K562 (cell line): Measurements from ENCODE around the gene FFAR1. TPM values are rescaled to one million over a fixed set of nuclear protein-coding genes. Genes with fewer than 3 reads are reported as not detected.
A peak's percentile ranks its signal among the peaks of the same experiment; 100 is the strongest.

Experiments used
- ATAC-seq: fragments of 200-7000 bp; cut with Tn5 transposase; 3 replicates; pipeline ENCODE4 v1.9.1; 2020; ENCODE audit warnings: moderate library complexity
- BruUV-seq: library from RNA; stranded (reverse); fragments of 400-500 nt; replicated peaks from 2 replicates; lab custom pipeline; 2021; lab: Mats Ljungman, UMichigan
- CTCF ChIA-PET: fragments of 300-600 bp; formaldehyde crosslinking; extraction: SDS; loops from one replicate; lab custom pipeline; 2021; ENCODE audit warnings: low intra/inter-chr PET ratio; lab: Yijun Ruan, JAX
- POLR2A ChIA-PET: fragments of 300-600, 350-650 bp; sonication (Branson Sonifier 250); formaldehyde crosslinking; extraction: SDS; loops from one replicate; lab custom pipeline; 2021; ENCODE audit warnings: antibody characterized with exemption, inconsistent platforms; lab: Yijun Ruan, JAX
- DNase-seq, 4 experiments: peaks; one replicate each; pipeline versions ENCODE4 v3.0.0 to v3.0.0-alpha.2; 2011 to 2018; ENCODE audit warnings: low spot score in 3 of 4, mixed read lengths in 3 of 4; ENCODE audit errors: extremely low read depth in 1 of 4
- FAIRE-seq: peaks from 2 replicates; lab custom pipeline; 2011; peaks lifted over from hg19 to GRCh38; lab: Jason Lieb, UNC
- H2AFZ ChIP-seq: 2 replicates; pipeline ENCODE4 v1.6.0; 2011; ENCODE audit warnings: low read depth, low read length, control low read depth, inconsistent platforms
- H3K27ac ChIP-seq: fragments of 200-600 bp; 3 replicates; pipeline ENCODE4 v1.8.0; 2011; ENCODE audit warnings: low read depth, mild to moderate bottlenecking, control low read depth, inconsistent platforms, low read length, moderate library complexity, mixed read lengths; ENCODE audit errors: extremely low read depth
- H3K27me3 ChIP-seq, 2 experiments: fragments of 300-600 bp in 1 of 2; 2 replicates in 1 of 2; 3 replicates in 1 of 2; pipeline versions ENCODE4 v1.6.0 to v1.8.0; 2011; ENCODE audit warnings: inconsistent platforms in 2 of 2, low read length in 2 of 2, mild to moderate bottlenecking in 1 of 2, mixed read lengths in 1 of 2, moderate library complexity in 1 of 2; ENCODE audit not compliant: control insufficient read depth in 2 of 2, insufficient read depth in 2 of 2
- H3K36me3 ChIP-seq: fragments of 300-600 bp; 3 replicates; pipeline ENCODE4 v1.8.0; 2011; ENCODE audit warnings: mild to moderate bottlenecking, low read length, inconsistent platforms; ENCODE audit not compliant: control insufficient read depth, insufficient read depth
- H3K4me1 ChIP-seq, 2 experiments: fragments of 200-600 bp in 1 of 2; replicated peaks in 1 of 2; 2 replicates in 1 of 2; 3 replicates in 1 of 2; pipeline versions ENCODE4 v1.5.1 to v1.8.0; 2011; ENCODE audit warnings: inconsistent platforms in 2 of 2, low read length in 2 of 2, mild to moderate bottlenecking in 1 of 2, mixed read lengths in 1 of 2, moderate library complexity in 1 of 2; ENCODE audit not compliant: control insufficient read depth in 2 of 2, insufficient read depth in 2 of 2
- H3K4me2 ChIP-seq: 2 replicates; pipeline ENCODE4 v1.6.1; 2011; ENCODE audit warnings: low read length, control low read depth, inconsistent platforms, mixed read lengths; ENCODE audit not compliant: insufficient read depth
- H3K4me3 ChIP-seq: fragments of 200-600 bp; sonication (generic), shearing (Covaris generic); 2 replicates; pipeline ENCODE4 v1.5.1; 2016; ENCODE audit warnings: control low read depth, inconsistent platforms
- H3K79me2 ChIP-seq: fragments of 200-600 bp; 3 replicates; pipeline ENCODE4 v1.8.0; 2011; ENCODE audit warnings: low read length, inconsistent platforms; ENCODE audit not compliant: control insufficient read depth, insufficient read depth
- H3K9ac ChIP-seq, 2 experiments: 2 replicates each; pipeline versions ENCODE4 v1.6.0 to v1.6.1; 2011; ENCODE audit warnings: low read depth in 2 of 2, low read length in 2 of 2, control low read depth in 1 of 2, inconsistent platforms in 1 of 2, mild to moderate bottlenecking in 1 of 2, mixed read lengths in 1 of 2; ENCODE audit not compliant: insufficient read depth in 1 of 2
- H3K9me1 ChIP-seq: one replicate; pipeline ENCODE4 v1.6.0; 2011; ENCODE audit warnings: inconsistent platforms, mild to moderate bottlenecking, low read length, moderate library complexity; ENCODE audit not compliant: control insufficient read depth, insufficient read depth
- H3K9me3 ChIP-seq: replicated peaks from 2 replicates; pipeline ENCODE4 v1.5.1; 2011; ENCODE audit warnings: low read depth, low read length, inconsistent platforms; ENCODE audit not compliant: control insufficient read depth, insufficient read depth
- H4K20me1 ChIP-seq: replicated peaks from 2 replicates; pipeline ENCODE4 v1.6.1; 2011; ENCODE audit warnings: low read length, inconsistent platforms, mixed read lengths; ENCODE audit not compliant: control insufficient read depth, insufficient read depth
- CREBBP ChIP-seq: IDR thresholded peaks from one replicate; pipeline ENCODE4 v1.6.1; 2012; ENCODE audit warnings: low read depth, mild to moderate bottlenecking, control low read depth, inconsistent platforms, low read length
- E2F6 ChIP-seq, 2 experiments: IDR thresholded peaks; 2 replicates each; pipeline ENCODE4 v1.6.1; 2011; ENCODE audit warnings: borderline replicate concordance in 1 of 2, control low read depth in 1 of 2, low read depth in 1 of 2, low read length in 1 of 2, mild to moderate bottlenecking in 1 of 2, mixed read lengths in 1 of 2, moderate library complexity in 1 of 2; ENCODE audit not compliant: insufficient read depth in 1 of 2, insufficient read length in 1 of 2, poor library complexity in 1 of 2, severe bottlenecking in 1 of 2; ENCODE audit errors: extremely low read depth in 1 of 2
- ESRRB ChIP-seq: fragments of 250-450 bp; sonication (Bioruptor Pico); IDR thresholded peaks from 2 replicates; pipeline ENCODE4 v1.5.0; 2020; ENCODE audit warnings: mild to moderate bottlenecking, moderate library complexity, borderline replicate concordance
- GATAD2B ChIP-seq: fragments of 450-650 bp; IDR thresholded peaks from 2 replicates; pipeline ENCODE4 v1.6.1; 2017; ENCODE audit warnings: mild to moderate bottlenecking, borderline replicate concordance
- KAT2B ChIP-seq: IDR thresholded peaks from one replicate; pipeline ENCODE4 v1.6.1; 2012; ENCODE audit warnings: low read depth, mild to moderate bottlenecking, control low read depth, inconsistent platforms, low read length, moderate library complexity
- MAZ ChIP-seq, 2 experiments: fragments of 450-650 bp in 1 of 2; sonication (generic) in 1 of 2; formaldehyde crosslinking; IDR thresholded peaks in 1 of 2; conservative IDR thresholded peaks in 1 of 2; 2 replicates each; pipeline versions ENCODE4 v1.4.0 to v1.5.0; 2020; ENCODE audit warnings: mild to moderate bottlenecking in 1 of 2, missing genetic modification reagents in 1 of 2
- MBD1 ChIP-seq: fragments of 250-450 bp; sonication (Bioruptor Pico); IDR thresholded peaks from 2 replicates; pipeline ENCODE4 v1.8.0; 2022; ENCODE audit warnings: inconsistent platforms
- NCOA4 ChIP-seq: fragments of 450-650 bp; IDR thresholded peaks from 2 replicates; pipeline ENCODE4 v1.6.1; 2018; ENCODE audit warnings: mild to moderate bottlenecking; ENCODE audit not compliant: partially characterized antibody
- NR4A1 ChIP-seq, 2 experiments: fragments of 250-450 bp in 1 of 2; fragments of 450-650 bp in 1 of 2; sonication (Bioruptor Pico) in 1 of 2; IDR thresholded peaks; 2 replicates each; pipeline versions ENCODE4 v1.4.0 to v1.6.1; 2016 to 2020; ENCODE audit warnings: mild to moderate bottlenecking in 2 of 2, missing compliant biosample characterization in 1 of 2, missing genetic modification characterization in 1 of 2, moderate library complexity in 1 of 2
- POLR2H ChIP-seq: IDR thresholded peaks from 2 replicates; pipeline ENCODE4 v1.6.1; 2016; ENCODE audit warnings: missing genetic modification characterization, low read depth, mild to moderate bottlenecking, control low read depth, missing compliant biosample characterization, moderate library complexity
- SMAD4 ChIP-seq: fragments of 250-450 bp; sonication (Bioruptor Pico); conservative IDR thresholded peaks from 2 replicates; pipeline ENCODE4 v1.8.0; 2021; ENCODE audit warnings: inconsistent platforms, mild to moderate bottlenecking, moderate library complexity
- THAP7 ChIP-seq: fragments of 250-450 bp; sonication (Bioruptor Pico); IDR thresholded peaks from 2 replicates; pipeline ENCODE4 v1.5.0; 2021
- THRA ChIP-seq: fragments of 450-650 bp; IDR thresholded peaks from 2 replicates; pipeline ENCODE4 v1.6.1; 2017; ENCODE audit warnings: mild to moderate bottlenecking, moderate library complexity
- ZBTB17 ChIP-seq: fragments of 450-650 bp; formaldehyde crosslinking; IDR thresholded peaks from 2 replicates; pipeline ENCODE4 v1.4.0; 2020; ENCODE audit warnings: mild to moderate bottlenecking
- ZNF253 ChIP-seq: fragments of 250-450 bp; sonication (Bioruptor Pico); conservative IDR thresholded peaks from 2 replicates; pipeline ENCODE4 v1.6.1; 2021; ENCODE audit warnings: mild to moderate bottlenecking
- ZNF282 ChIP-seq: sonication (generic); formaldehyde crosslinking; IDR thresholded peaks from 2 replicates; pipeline ENCODE4 v1.8.1; 2023; ENCODE audit warnings: missing genetic modification reagents
- WGBS: fragments of 100-300 bp; shearing (Covaris generic); methylation state at CpG from one replicate; pipeline ENCODE4 v1.1.6; 2016; ENCODE audit warnings: low coverage, mixed read lengths; ENCODE audit not compliant: insufficient coverage; ENCODE audit errors: missing lambda C conversion rate; 5-methylcytosine and 5-hydroxymethylcytosine counted together
- in situ Hi-C: fragments of 300-500 bp; cut with MboI; formaldehyde crosslinking; loops from 4 replicates; pipeline ENCODE4 v1.15.0; 2018; ENCODE audit warnings: inconsistent platforms, mixed read lengths
- intact Hi-C: fragments of 100-400 bp; cut with micrococcal nuclease; formaldehyde crosslinking; loops from 2 replicates; pipeline ENCODE4 v1.14.2; 2022
- polyA plus RNA-seq, 8 experiments: library from polyadenylated mRNA; depleted of rRNA in 4 of 8; stranded (reverse) in 5 of 8; unstranded in 3 of 8; fragments of >200 nt; fragmentation: Nextera tagmentation in 2 of 8; fragmentation: Illumina TruSeq in 1 of 8; extraction: Ambion mirVana in 2 of 8; extraction: Trizol in 1 of 8; gene quantifications; 2 replicates each; pipeline versions ENCODE4 v1.2.1 to v1.2.3, GENCODE V29; 2011 to 2014; ENCODE audit warnings: inconsistent platforms in 1 of 8, missing spikeins in 1 of 8
- total RNA-seq, 7 experiments: library from RNA; depleted of rRNA in 6 of 7; stranded (reverse); fragments of >200 nt in 6 of 7; fragmentation: Illumina TruSeq in 2 of 7; extraction: Trizol in 2 of 7; gene quantifications; 2 replicates each; pipeline versions ENCODE4 v1.2.1 to v1.2.3, GENCODE V29; 2011 to 2021; ENCODE audit warnings: low replicate concordance in 1 of 7

The FFAR1 gene
- total and polyA plus RNA-seq, 9 of the 15 experiments (the other 6 are each of a cell fraction or from before 2014, with no cell fraction given), result not detected

GRCh38 chr19:35322014-35322413 is 25.7 kb upstream of the FFAR1 start (continued):
- TF ChIP-seq SMAD4 (no peak), THRA (no peak), NCOA4 (no peak), NR4A1 (CRISPR knock-in tag; IDR thresholded peaks at IDR 0.05) (no peak), NR4A1 (tag; IDR thresholded peaks at IDR 0.05) (no peak), MBD1 (CRISPR knock-in tag) (no peak), ZBTB17 (CRISPR knock-in tag) (no peak)

GRCh38 chr19:35327642-35328041 is 20.1 kb upstream of the FFAR1 start:
- intact Hi-C loops (no loop called here), in situ Hi-C loops (no loop called here)
- H4K20me1 ChIP-seq, result no peaks in the 10 kb centered on the region
- H3K9me1 ChIP-seq, result no peaks in the 10 kb centered on the region
- ATAC-seq, result peak; percentile 99
- no peaks in the 10 kb centered on the region for H3K9me3 ChIP-seq
- no peaks in the 10 kb centered on the region for H3K27me3 ChIP-seq
- H3K4me3 ChIP-seq, result no peak overlapping the region
- no peak overlapping the region for H2AFZ ChIP-seq
- ChIA-PET POLR2A (interaction anchor here (0.5 to 0.8 kb wide), 3 partner anchors 18 to 651 kb away, joined by 3 to 4 read pairs (median 3); no protein-coding TSS in a partner anchor), CTCF (no interaction called here)
- H3K36me3 ChIP-seq, result no peaks in the 10 kb centered on the region
- peak; percentile 94 for FAIRE-seq
- no peak overlapping the region for H3K27ac ChIP-seq
- H3K4me2 ChIP-seq, result no peak overlapping the region
- no peaks in the 10 kb centered on the region for H3K79me2 ChIP-seq
- no TSS peak for BruUV-seq
- WGBS, result 11% methylated on average over 4 of the region's 4 CpGs
- peak; percentile 45 to 78 (median 62) for DNase-seq
- H3K4me1 ChIP-seq, result peaks cover 2 to 9% of the 10 kb centered on the region in 2 experiments; a peak in 4 of 5 replicates
- no peak overlapping the region for H3K9ac ChIP-seq
- TF ChIP-seq KAT2B (no peak), MAZ (CRISPR knock-in tag; conservative IDR thresholded peaks at IDR 0.05 in 1 of 2, IDR thresholded peaks at IDR 0.05 in 1 of 2) (peak in 1 of 2 experiments; percentile 39; a peak in 1 of 4 replicates), ESRRB (CRISPR knock-in tag) (no peak), CREBBP (no peak), ZNF282 (CRISPR knock-in tag) (no peak), ZNF253 (CRISPR knock-in tag) (no peak), POLR2H (tag) (no peak), GATAD2B (no peak), E2F6 (IDR thresholded peaks at IDR 0.05; ENCODE audit: borderline replicate concordance in 1 of 2, extremely low read depth in 1 of 2, insufficient read depth in 1 of 2, insufficient read length in 1 of 2, low read depth in 1 of 2, low read length in 1 of 2, poor library complexity in 1 of 2, severe bottlenecking in 1 of 2) (peak in 1 of 2 experiments; percentile 16), THAP7 (CRISPR knock-in tag) (no peak)
